Body of pancreas (tissue), 4 donors: ENCODE results near the gene RUSC2.

ENCODE experiments used
- CTCF ChIP-seq, 7 experiments: fragments of 450-650 bp in 4 of 7; fragments of 200-600 bp in 3 of 7; sonication (generic) in 3 of 7; IDR thresholded peaks; one replicate each; pipeline ENCODE4 v1.5.1; 2016 to 2019; ENCODE audit warnings: antibody characterized with exemption in 7 of 7
- POLR2A ChIP-seq, 3 donors: fragments of 450-650 bp; IDR thresholded peaks; one replicate each; pipeline ENCODE4 v1.6.1; 2016; ENCODE audit warnings: antibody characterized with exemption in 3 of 3, mild to moderate bottlenecking in 2 of 3

- TF ChIP-seq CTCF (IDR thresholded peaks at IDR 0.05): peak in 2 of 7 experiments; percentile 4 to 22
- peak in 1 of 3 donors; percentile 27 for TF ChIP-seq POLR2A (IDR thresholded peaks at IDR 0.05)
These were observed 21.0 kb downstream of the RUSC2 start for GRCh38 chr9:35510754-35511428.
